ENCODE data around the gene BRME1.

The BRME1 gene

GRCh38 chr19:13905634-13906520, at the start of gene BRME1, which contains the start of gene CC2D1A:
Gene BRME1 (minus strand): TSS chr19:13906117. CDS start chr19:13904892, 1,225 bp downstream.
Gene CC2D1A (plus strand): TSS chr19:13906201. CDS start chr19:13906442, 241 bp downstream.
- DNase-seq = peak; percentile 41 to 95 (median 86)

GRCh38 chr19:13954185-13954584, 48.3 kb upstream of the BRME1 start:
- DNase-seq = no peak

GRCh38 chr19:13952931-13953531, 47.1 kb upstream of the BRME1 start:
- peak in 3 of 58 donors; percentile 5 to 34 (median 20) for DNase-seq

GRCh38 chr19:13952154-13952930, 46.4 kb upstream of the BRME1 start, which contains the start of gene DCAF15:
Gene DCAF15 (plus strand): TSS chr19:13952509. CDS start chr19:13952513, 4 bp downstream.
- peak; percentile 81 to 100 (median 99) for DNase-seq

GRCh38 chr19:13951799-13952153, 45.9 kb upstream of the BRME1 start:
- DNase-seq = no peak

GRCh38 chr19:13951043-13951442, 45.1 kb upstream of the BRME1 start:
- DNase-seq = no peak

- DNase-seq = no peak
Observed at GRCh38 chr19:13946414-13946813, 40.5 kb upstream of the BRME1 start.

GRCh38 chr19:13942023-13942684, 36.2 kb upstream of the BRME1 start:
- no peak for DNase-seq

- peak in 3 of 58 donors; percentile 4 to 31 (median 16) for DNase-seq
Observed at GRCh38 chr19:13938301-13939064, 32.6 kb upstream of the BRME1 start, which contains the start of gene PODNL1. Gene PODNL1 (minus strand): TSS chr19:13938417. CDS start chr19:13938181, 236 bp downstream.

- DNase-seq = no peak
Observed at GRCh38 chr19:13937479-13938300, 31.8 kb upstream of the BRME1 start.

- DNase-seq = no peak
Observed at GRCh38 chr19:13935765-13936510, 30.0 kb upstream of the BRME1 start.

GRCh38 chr19:13934785-13935109, 28.8 kb upstream of the BRME1 start:
- no peak for DNase-seq

GRCh38 chr19:13932911-13933393, 27.0 kb upstream of the BRME1 start:
- DNase-seq = no peak

- DNase-seq = no peak
Observed at GRCh38 chr19:13932149-13932637, 26.3 kb upstream of the BRME1 start.

- no peak for DNase-seq
Observed at GRCh38 chr19:13931391-13932148, 25.7 kb upstream of the BRME1 start.

GRCh38 chr19:13930402-13930801, 24.5 kb upstream of the BRME1 start:
- no peak for DNase-seq

- DNase-seq = no peak
Observed at GRCh38 chr19:13929956-13930355, 24.0 kb upstream of the BRME1 start.

Data from anterior cingulate cortex (tissue), 58 donors.